ENCODE measurements around the gene TCTA. TPM values are rescaled to one million over a fixed set of nuclear protein-coding genes. Genes with fewer than 3 reads are reported as not detected.

The TCTA gene
- total RNA-seq, 4 donors from 2014 or later, result 22.0 to 29.8 (median 26.2) TPM

GRCh38 chr3:49412632-49413337 is 562 bp downstream of the TCTA start:
- peak overlapping the region; percentile 74 to 98 (median 90) for H3K4me3 ChIP-seq
- 41% methylated on average over 11 of the region's 16 CpGs for WGBS
- no peak for DNase-seq (ENCODE audit: extremely low spot score)
- H3K9me3 ChIP-seq, result no peaks in the 10 kb centered on the region
- H3K27me3 ChIP-seq, result no peaks in the 10 kb centered on the region
- peak overlapping the region; percentile 94 to 100 (median 98) for H3K27ac ChIP-seq (replicated peaks in 1 of 4)
- no peak for TF ChIP-seq EP300 (IDR thresholded peaks at IDR 0.05)
- TF ChIP-seq POLR2A (IDR thresholded peaks at IDR 0.05; ENCODE audit: low read depth), result no peak
- TF ChIP-seq, protein P1, sequence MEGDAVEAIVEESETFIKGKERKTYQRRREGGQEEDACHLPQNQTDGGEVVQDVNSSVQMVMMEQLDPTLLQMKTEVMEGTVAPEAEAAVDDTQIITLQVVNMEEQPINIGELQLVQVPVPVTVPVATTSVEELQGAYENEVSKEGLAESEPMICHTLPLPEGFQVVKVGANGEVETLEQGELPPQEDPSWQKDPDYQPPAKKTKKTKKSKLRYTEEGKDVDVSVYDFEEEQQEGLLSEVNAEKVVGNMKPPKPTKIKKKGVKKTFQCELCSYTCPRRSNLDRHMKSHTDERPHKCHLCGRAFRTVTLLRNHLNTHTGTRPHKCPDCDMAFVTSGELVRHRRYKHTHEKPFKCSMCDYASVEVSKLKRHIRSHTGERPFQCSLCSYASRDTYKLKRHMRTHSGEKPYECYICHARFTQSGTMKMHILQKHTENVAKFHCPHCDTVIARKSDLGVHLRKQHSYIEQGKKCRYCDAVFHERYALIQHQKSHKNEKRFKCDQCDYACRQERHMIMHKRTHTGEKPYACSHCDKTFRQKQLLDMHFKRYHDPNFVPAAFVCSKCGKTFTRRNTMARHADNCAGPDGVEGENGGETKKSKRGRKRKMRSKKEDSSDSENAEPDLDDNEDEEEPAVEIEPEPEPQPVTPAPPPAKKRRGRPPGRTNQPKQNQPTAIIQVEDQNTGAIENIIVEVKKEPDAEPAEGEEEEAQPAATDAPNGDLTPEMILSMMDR (IDR thresholded peaks at IDR 0.05), result no peak
- no peak for TF ChIP-seq POLR2AphosphoS5 (IDR thresholded peaks at IDR 0.05)
- H3K4me1 ChIP-seq, result peaks cover 56 to 71% (median 65%) of the 10 kb centered on the region in 4 donors
- peaks cover 2 to 38% (median 34%) of the 10 kb centered on the region in 4 donors for H3K36me3 ChIP-seq
- intact Hi-C loops (cut with DNase I), result loop anchor here (5.0 kb wide), 1 partner anchor 55 kb away; the partner anchor contains the start of gene GPX1

GRCh38 chr3:49413338-49413734 is 1.1 kb downstream of the TCTA start:
- TF ChIP-seq EP300 (IDR thresholded peaks at IDR 0.05), result no peak
- no peak for TF ChIP-seq POLR2AphosphoS5 (IDR thresholded peaks at IDR 0.05)
- Histone ChIP-seq H3K36me3 (peaks cover 2 to 41% (median 36%) of the 10 kb centered on the region in 4 donors), H3K9me3 (no peaks in the 10 kb centered on the region), H3K27ac (replicated peaks in 1 of 4) (peak overlapping the region; percentile 94 to 100 (median 98)), H3K4me3 (peak overlapping the region; percentile 74 to 98 (median 90)), H3K27me3 (no peaks in the 10 kb centered on the region), H3K4me1 (peaks cover 53 to 66% (median 61%) of the 10 kb centered on the region in 4 donors)
- 87% methylated on average over 6 of the region's 6 CpGs for WGBS
- no peak for DNase-seq (ENCODE audit: extremely low spot score)
- intact Hi-C loops (cut with DNase I), result loop anchor here (5.0 kb wide), 1 partner anchor 56 kb away; the partner anchor contains the start of gene GPX1

- Histone ChIP-seq H3K36me3 (peaks cover 2 to 52% (median 46%) of the 10 kb centered on the region in 4 donors), H3K4me1 (peaks cover 42 to 52% (median 47%) of the 10 kb centered on the region in 4 donors), H3K27ac (replicated peaks in 1 of 4) (peak overlapping the region; percentile 21 to 100 (median 97)), H3K27me3 (no peaks in the 10 kb centered on the region), H3K9me3 (no peaks in the 10 kb centered on the region), H3K4me3 (no peak overlapping the region)
- no peak for DNase-seq (ENCODE audit: extremely low spot score)
- WGBS, result 92% methylated on average over 2 of the region's 2 CpGs
- TF ChIP-seq POLR2A (IDR thresholded peaks at IDR 0.05; ENCODE audit: low read depth) (no peak), EP300 (IDR thresholded peaks at IDR 0.05) (no peak), POLR2AphosphoS5 (IDR thresholded peaks at IDR 0.05) (no peak)
- TF ChIP-seq, protein P1 (IDR thresholded peaks at IDR 0.05), result no peak
- intact Hi-C loops (cut with DNase I), result loop anchor here (5.0 kb wide), 1 partner anchor 57 kb away; the partner anchor contains the start of gene GPX1
Measured at GRCh38 chr3:49414753-49415152, 2.5 kb downstream of the TCTA start.

DNA sequence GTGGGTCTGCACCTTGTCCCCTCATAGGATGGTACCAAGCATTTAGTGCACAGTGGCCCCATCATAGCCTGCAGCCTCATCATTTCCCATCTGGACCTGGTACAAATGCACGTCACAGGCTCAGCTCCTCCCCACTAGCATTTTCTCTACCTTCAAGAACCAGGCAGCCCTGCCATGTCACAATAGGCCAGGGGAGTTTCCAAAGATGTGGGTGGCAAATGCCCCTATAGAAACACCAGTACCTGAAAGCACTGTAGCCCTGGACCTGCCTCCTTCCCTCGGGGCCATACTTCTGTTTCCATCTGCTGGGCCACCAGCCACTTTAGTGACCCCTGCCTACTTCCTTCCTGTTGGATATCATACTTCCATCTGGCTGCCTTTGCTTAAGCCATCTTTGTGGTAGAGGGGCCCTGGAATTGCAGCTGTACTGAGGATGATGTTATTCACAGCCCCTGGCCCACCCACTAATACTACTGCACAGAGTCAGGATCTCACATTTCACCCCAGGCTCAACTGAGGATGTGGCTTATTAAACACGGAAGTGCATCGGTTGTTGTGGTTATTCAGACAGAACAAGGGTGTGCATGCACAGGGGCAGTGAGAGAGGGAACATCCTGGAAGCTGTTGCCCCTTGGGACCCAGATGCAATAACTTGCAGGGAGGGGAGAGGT is 3.8 kb downstream of the TCTA start:
- H3K27ac ChIP-seq (replicated peaks in 1 of 4), result peak overlapping the region; percentile 21 to 100 (median 70)
- DNase-seq (ENCODE audit: extremely low spot score), result no peak
- H3K4me3 ChIP-seq, result no peak overlapping the region
- H3K27me3 ChIP-seq, result no peaks in the 10 kb centered on the region
- intact Hi-C loops (cut with DNase I), result no loop called here
- 53% methylated on average over 4 of the region's 4 CpGs for WGBS
- H3K9me3 ChIP-seq, result no peaks in the 10 kb centered on the region
- TF ChIP-seq POLR2A (IDR thresholded peaks at IDR 0.05; ENCODE audit: low read depth), result no peak
- TF ChIP-seq, protein P1 (IDR thresholded peaks at IDR 0.05), result no peak
- TF ChIP-seq POLR2AphosphoS5 (IDR thresholded peaks at IDR 0.05), result no peak
- TF ChIP-seq EP300 (IDR thresholded peaks at IDR 0.05), result no peak
- H3K36me3 ChIP-seq, result peaks cover 2 to 61% (median 51%) of the 10 kb centered on the region in 4 donors
- H3K4me1 ChIP-seq, result peaks cover 36 to 45% (median 39%) of the 10 kb centered on the region in 4 donors

DNA sequence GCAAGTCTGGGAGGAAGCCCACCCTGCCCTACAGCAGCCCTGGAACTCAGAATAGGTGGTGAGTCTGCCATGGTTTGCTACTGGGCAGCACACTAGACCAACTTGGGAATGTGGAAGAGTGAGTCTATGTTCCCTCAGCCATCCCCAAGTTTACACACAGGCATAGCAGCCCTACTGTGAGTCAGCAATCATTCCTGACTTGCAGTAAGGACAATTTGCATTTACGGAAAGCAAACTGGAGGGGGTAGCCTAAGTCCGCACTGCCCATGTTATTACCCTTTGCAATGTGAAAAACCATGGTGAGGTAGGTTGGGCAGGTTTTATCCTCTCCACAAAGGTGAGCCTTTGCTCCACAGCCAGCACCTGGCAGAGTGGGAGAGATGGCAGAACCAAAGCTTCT is 4.6 kb downstream of the TCTA start:
- Histone ChIP-seq H3K9me3 (no peaks in the 10 kb centered on the region), H3K4me3 (no peak overlapping the region), H3K4me1 (peaks cover 36 to 53% (median 46%) of the 10 kb centered on the region in 4 donors), H3K27ac (replicated peaks in 1 of 4) (peak overlapping the region in 2 of 4 donors; percentile 0 to 30), H3K27me3 (no peaks in the 10 kb centered on the region), H3K36me3 (peaks cover 2 to 61% (median 51%) of the 10 kb centered on the region in 4 donors)
- TF ChIP-seq POLR2AphosphoS5 (IDR thresholded peaks at IDR 0.05) (no peak), POLR2A (IDR thresholded peaks at IDR 0.05; ENCODE audit: low read depth) (no peak), EP300 (IDR thresholded peaks at IDR 0.05) (no peak)
- TF ChIP-seq, protein P1 (IDR thresholded peaks at IDR 0.05), result no peak
- no peak for DNase-seq (ENCODE audit: extremely low spot score)
- 95% methylated on average over 2 of the region's 2 CpGs for WGBS
- intact Hi-C loops (cut with DNase I), result no loop called here

All from esophagus muscularis mucosa (tissue), 4 donors.